DMS53 treated with DMSO at 0.1 percent for 48 hours (cell line): ENCODE measurements around the gene AMBRA1.
"Not testable (repeated sequence)": the region's sequence is repeated elsewhere in the genome, so short reads cannot be mapped to it uniquely, and the experiment has no call there.

Source experiments
- DNase-seq: peaks from one replicate; lab custom pipeline; 2025; ENCODE audit not compliant: unreplicated experiment; lab: John Stamatoyannopoulos, UW

AMBRA1 gene

GRCh38 chr11:46534711-46535110, 59.1 kb downstream of the AMBRA1 start:
- no peak for DNase-seq

GRCh38 chr11:46533396-46534100, 60.3 kb downstream of the AMBRA1 start:
- no peak for DNase-seq

- DNase-seq, result no peak
Observed at GRCh38 chr11:46529928-46530574, 63.8 kb downstream of the AMBRA1 start.

- peak; percentile 29 for DNase-seq
Observed at GRCh38 chr11:46529095-46529905, 64.5 kb downstream of the AMBRA1 start.

GRCh38 chr11:46528445-46529094, 65.3 kb downstream of the AMBRA1 start:
- DNase-seq, result no peak

- DNase-seq, result no peak
Observed at GRCh38 chr11:46527591-46528130, 66.2 kb downstream of the AMBRA1 start.

- DNase-seq, result no peak
Observed at GRCh38 chr11:46526216-46527215, 67.3 kb downstream of the AMBRA1 start.

GRCh38 chr11:46524201-46524770, 69.5 kb downstream of the AMBRA1 start:
- DNase-seq, result no peak

- no peak for DNase-seq
Observed at GRCh38 chr11:46523290-46523689, 70.5 kb downstream of the AMBRA1 start.

- no peak for DNase-seq
Observed at GRCh38 chr11:46522682-46523281, 71.0 kb downstream of the AMBRA1 start.

- no peak for DNase-seq
Observed at GRCh38 chr11:46521961-46522681, 71.7 kb downstream of the AMBRA1 start.

GRCh38 chr11:46520971-46521745, 72.7 kb downstream of the AMBRA1 start:
- DNase-seq, result no peak

- DNase-seq, result no peak
Observed at GRCh38 chr11:46519351-46519750, 74.5 kb downstream of the AMBRA1 start.

GRCh38 chr11:46518928-46519327, 74.9 kb downstream of the AMBRA1 start:
- not testable (repeated sequence) for DNase-seq

- DNase-seq, result no peak
Observed at GRCh38 chr11:46514370-46514769, 79.5 kb downstream of the AMBRA1 start.

- DNase-seq, result no peak
Observed at GRCh38 chr11:46513934-46514342, 79.9 kb downstream of the AMBRA1 start.

GRCh38 chr11:46512261-46512881, 81.5 kb downstream of the AMBRA1 start:
- DNase-seq, result no peak
